Measurements from ENCODE around the gene PPP1R12C.

Gene PPP1R12C

DNA sequence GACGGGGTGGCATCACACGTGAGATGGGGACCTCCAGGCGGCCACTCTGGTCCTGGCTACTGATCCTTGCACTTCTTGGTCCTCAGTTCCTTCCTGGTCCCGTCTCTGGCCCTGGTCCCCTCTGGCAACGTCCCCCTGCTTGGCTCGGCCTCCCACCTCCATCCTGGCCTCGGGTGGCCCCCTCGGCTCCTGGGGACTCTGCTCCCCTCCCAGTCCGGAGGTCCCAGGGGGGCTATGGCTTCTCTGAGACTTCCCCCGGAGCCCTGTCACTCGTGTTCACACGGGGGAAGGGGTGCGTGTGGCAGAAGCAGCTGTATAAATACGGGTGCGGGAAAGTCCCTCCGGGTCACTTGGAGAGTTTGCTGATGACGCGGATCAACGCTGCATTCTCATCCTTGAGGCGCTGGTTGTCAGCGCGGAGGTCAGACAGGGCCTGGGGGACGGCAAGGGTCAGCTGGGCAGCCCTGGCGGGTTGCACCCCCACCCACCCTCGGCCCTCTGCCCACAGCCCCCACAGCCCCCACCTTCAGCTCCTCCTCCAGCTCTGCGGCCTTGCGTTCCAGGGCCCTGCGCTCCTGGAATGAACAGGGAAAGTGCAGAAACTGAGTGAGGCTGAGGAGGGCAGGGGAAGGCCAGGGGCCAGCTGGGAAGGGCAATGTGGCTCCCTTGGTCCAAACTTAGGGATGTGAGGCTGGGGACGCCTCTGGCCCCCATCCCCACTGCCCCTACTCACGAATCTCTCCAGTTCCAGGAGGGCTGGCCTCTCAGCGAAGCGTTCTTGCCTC, 26.1 kb downstream of the PPP1R12C start:
- no peak for DNase-seq (ENCODE audit: low read depth in 2 of 3, low spot score in 2 of 3)

DNA sequence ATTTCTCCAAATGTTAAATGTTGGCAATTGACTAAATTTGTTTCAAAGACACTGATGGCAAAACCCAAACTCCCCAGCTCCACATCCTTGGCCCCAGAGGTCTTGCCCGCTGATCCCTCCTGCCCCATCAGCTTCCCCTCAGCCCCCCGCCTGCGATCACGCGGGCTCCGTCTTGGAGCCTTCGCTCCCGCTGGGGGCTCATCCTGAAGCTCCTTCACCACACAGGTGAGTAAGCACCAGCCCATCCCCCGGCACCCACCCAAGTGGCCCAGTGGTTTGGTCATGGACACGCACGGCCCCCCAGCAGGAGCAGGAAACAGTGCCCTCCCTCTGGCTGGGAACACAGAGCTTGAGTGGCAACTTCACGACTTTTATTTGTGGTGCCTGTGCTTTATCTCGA, 26.9 kb downstream of the PPP1R12C start:
- no peak for DNase-seq (ENCODE audit: low read depth in 2 of 3, low spot score in 2 of 3)

DNA sequence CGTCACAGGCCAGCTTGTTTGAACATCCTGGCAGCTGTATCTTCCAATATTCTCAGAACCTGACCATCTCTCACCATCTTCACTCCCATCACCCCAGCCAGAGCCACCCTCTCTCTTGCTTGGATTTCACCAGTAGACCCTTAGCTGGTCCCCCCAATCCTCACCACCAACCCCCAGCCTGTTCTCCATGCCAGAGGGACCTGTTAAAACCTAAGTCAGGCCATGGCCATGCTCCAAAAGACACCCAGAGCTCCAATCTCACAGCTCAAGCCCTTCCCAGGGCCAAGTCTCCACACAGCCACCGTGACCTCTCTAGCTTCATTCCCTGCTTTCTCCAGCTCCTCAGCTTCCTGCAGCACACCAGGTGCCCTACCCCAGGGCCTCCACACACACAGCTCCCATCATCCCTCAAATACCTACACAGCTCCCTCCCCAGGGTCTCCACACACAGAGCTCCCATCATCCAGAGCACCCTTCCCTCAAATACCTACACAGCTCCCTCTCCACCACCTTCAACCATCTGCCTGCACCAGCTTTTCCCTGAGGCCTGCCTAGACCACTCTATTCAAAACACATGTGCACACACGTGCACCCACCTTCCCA, 28.0 kb downstream of the PPP1R12C start:
- no peak for DNase-seq (ENCODE audit: low read depth in 2 of 3, low spot score in 2 of 3)

DNA sequence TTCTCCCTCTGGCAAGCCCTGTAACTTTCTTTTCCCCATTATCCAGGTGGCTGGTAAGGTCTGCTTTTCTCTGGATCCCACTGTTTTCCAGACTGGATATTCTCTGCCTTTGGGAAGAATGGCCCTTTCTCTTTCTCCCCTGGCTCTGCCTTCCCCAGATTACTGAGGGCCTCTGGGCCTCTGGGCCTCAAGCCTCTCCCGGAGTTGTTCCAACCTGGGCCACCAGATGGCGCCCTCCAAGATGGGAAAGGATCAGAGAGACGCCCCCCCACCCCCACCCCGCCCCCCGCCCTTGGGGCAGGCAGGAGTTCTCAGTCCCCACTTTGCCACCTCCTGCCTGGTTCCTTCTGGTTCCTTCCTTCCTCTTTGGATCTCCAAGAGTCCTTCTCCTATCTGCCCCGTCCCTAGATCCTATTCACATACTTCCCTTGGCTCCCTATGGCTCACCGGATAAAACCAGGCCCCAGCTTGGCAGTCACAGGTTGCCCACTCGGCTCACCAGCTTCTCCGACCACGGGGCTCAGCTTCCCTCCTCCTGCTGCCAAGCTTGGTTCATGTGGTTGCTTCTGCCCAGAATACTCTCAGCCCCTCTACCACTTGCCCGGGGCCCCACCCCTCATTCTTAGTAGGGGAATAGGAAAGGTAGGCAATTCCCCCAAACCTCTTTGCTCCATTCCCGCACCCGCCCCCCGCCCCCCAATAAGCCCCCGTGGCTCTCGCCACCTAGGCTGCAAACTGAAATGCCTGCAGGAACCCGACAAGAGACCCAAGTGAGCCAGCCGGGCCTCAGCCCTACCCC, 28.7 kb downstream of the PPP1R12C start:
- peak; percentile 58 to 81 (median 80) for DNase-seq (ENCODE audit: low read depth in 2 of 3, low spot score in 2 of 3)

DNA sequence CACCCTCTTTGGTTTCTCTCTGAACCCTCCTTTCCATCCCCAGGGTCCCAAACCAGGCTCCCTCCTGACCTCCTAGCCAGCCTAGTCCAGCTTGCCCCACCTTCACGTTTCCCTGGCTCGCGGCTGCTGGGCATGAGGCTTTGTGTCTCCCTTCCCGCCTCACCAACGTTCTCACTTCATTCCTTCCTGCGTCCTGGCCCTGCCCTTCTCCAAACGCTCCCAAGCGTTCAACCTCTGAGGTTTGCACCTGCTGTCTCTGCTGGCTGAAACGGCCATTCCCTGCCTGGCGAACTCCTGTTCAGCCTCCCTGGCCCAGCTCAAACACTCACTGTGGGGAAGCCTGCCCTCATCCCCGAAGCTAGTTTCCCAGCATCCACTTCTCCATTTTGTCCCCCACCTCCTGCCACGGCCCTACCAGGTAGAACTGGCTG, 29.4 kb downstream of the PPP1R12C start:
- DNase-seq (ENCODE audit: low read depth in 2 of 3, low spot score in 2 of 3): no peak

DNA sequence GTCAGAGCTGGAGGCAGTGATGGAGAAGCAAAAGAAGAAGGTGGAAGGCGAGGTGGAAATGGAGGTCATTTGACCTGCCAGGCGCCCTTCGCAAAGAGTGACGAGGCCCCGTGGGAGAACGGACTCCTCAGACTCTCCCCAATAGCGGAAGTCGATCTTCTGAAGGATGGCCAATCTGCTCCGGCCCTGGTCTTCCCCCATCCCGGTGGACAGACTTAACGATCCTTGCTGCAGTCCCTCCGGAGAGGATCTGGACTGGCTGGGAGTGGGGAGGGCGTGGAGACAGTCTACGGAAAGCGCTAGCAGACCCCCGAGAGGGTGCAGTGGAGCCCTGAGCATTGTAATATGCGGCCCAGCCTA, 29.9 kb downstream of the PPP1R12C start:
- no peak for DNase-seq (ENCODE audit: low read depth in 2 of 3, low spot score in 2 of 3)

DNA sequence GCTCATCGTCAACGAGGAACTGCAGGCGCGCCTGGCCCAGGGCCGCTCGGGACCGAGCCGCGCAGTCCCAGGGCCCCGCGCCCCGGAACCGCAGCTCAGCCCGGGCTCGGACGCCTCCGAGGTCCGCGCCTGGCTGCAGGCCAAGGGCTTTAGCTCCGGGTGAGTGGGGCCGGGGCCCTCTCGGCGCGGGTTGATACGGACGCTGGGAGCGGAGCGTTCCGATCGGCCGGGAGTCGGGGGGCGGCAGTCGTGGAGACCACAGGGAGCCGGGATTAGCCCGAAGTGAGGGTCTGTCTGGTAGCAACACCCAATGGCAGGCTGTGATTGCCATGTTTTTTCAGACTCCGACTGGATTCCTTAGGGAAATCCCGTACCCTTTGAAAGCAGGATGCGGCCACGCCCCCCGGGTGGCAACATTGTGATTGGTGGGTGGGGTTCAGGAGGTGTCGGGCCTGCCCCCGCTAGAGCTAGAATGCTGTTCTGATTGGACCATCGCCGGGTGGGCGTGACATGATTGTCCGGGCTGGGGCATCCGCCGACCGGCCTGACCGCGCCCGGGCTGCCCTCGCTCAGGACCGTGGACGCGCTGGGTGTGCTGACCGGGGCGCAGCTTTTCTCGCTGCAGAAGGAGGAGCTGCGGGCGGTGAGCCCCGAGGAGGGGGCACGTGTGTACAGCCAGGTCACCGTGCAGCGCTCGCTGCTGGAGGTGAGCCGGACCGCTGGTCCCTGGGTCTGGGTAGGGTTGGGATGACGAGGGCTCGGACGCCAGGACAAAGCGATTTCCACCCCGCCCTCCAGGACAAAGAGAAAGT, 30.5 kb downstream of the PPP1R12C start:
- DNase-seq (ENCODE audit: low read depth in 2 of 3, low spot score in 2 of 3): no peak

DNA sequence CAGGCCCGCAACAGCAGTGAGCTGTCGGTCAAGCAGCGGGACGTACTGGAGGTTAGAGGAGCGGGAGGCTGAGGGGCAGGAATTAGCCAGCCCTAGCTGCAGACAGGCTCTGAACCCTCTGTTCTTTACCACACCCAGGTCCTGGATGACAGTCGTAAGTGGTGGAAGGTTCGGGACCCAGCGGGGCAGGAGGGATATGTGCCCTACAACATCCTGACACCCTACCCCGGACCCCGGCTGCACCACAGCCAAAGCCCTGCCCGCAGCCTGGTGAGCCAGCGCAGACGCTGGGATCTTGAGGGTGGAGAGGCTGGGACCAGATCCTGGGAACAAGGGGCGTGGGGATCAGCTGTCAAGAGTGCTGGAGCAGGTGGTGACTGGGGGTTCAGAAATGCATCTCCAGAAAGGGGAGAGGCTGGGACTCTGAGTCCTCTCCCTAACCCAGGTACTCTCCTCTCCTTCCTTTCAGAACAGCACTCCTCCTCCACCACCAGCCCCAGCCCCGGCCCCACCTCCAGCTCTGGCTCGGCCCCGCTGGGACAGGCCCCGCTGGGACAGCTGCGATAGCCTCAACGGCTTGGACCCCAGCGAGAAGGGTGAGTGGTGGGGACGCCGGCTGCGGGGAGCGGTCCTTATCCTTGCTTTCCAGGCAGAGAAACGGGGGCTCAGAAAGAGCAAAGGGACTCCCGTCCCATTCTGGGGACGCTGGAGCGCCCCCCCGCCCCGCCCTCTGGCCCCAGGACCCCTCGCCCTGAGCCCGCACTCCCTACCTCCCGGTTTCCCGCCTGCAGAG, 31.3 kb downstream of the PPP1R12C start:
- DNase-seq (ENCODE audit: low read depth in 2 of 3, low spot score in 2 of 3): no peak

DNA sequence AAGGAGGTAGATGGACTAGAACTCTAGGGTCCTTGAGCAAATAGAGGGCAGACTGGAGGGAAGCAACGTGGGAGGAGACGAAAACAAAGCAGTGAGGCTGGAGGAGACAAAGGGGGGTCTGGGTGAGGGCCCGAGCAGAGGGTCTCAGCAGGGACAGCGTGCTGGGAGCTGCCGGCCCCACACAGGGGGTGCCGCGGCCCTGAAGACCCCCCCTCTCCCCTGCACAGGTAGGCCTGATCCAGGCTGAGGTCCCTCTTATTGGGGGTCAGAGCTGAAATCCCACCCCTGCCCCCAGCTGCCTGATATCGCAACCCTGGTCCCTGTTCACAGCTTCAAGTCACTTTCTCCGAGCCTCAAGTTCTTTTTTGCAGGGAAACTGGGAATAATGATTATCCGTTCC, 33.0 kb downstream of the PPP1R12C start:
- no peak for DNase-seq (ENCODE audit: low read depth in 2 of 3, low spot score in 2 of 3)

DNA sequence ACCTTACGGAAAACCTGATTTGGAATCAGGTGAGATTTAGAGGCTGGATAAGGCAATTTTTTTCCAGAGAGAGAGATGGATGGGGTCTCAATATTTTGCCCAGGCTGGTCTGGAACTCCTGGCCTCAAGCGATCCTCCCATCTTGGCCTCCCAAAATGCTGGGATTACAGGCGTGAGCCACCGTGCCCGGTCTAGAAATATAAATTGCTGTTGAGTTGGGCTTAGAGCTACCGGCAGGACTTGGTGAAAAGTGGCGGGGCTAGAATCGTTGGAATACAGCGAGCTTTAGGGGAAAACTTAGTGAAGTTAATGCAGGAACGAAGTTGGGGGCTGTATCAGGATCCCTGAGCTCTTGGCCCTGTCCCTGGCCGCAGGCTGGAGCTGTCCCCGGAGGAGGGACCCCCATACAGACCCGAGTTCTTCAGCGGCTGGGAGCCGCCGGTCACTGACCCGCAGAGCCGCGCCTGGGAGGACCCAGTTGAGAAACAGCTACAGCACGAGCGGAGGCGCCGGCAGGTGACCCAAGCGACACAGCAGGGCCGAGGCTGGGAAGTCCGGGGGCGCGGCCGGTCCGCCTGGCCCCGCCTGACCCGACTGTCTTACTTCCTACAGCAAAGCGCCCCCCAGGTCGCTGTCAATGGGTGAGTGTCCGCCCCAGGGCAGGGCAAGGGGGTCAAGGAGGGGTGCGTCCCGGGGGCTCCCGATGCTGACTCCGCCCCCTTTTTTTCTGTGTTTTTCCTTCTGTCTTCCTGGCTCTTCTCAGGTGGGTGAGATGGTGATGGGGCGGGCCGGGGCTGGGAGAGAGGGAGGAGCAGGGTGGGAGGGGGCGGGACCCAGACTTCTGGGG, 34.2 kb downstream of the PPP1R12C start:
- no peak for DNase-seq (ENCODE audit: low read depth in 2 of 3, low spot score in 2 of 3)

DNA sequence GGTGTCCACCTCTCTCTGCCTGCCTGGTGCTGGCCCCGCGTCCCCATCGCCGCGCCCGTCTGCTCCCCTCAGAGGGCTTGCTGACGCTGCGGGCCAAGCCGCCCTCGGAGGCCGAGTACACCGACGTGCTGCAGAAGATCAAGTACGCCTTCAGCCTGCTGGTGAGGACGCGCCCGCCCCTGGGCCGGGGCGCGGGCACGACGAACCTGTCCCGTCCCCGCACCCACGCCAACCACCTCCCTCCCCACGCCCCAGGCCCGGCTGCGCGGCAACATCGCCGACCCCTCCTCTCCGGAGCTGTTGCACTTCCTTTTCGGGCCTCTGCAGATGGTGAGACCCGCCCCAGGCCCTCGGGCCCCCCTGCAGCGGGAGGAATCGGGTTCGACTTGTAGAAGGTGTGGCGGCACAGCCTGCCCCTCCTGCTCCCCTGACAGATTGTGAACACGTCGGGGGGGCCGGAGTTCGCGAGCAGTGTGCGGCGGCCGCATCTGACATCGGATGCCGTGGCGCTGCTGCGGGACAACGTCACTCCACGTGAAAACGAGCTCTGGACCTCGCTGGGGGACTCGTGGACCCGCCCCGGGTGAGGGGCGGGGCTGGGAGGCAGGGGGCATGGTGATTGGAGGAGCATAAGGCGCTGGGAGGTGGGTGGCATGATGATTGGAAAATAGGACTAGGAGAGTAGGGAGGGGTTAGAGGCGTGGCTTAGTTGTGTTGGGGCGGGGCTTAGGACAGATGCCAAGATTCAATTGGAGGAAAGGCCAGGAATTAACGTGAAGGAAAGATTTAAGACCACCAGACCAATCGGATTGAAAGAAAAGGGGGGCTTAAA, 35.2 kb downstream of the PPP1R12C start:
- no peak for DNase-seq (ENCODE audit: low read depth in 2 of 3, low spot score in 2 of 3)

DNA sequence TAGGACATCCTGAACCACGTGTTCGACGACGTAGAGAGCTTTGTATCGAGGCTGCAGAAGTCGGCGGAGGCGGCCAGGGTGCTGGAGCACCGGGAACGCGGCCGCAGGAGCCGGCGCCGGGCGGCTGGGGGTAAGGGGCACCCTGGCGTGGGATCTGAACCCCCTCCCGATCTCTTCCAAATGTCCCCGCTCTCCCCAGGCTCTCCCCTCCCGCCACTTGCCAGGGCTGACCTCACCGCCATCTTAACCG, 35.7 kb downstream of the PPP1R12C start:
- no peak for DNase-seq (ENCODE audit: low read depth in 2 of 3, low spot score in 2 of 3)

DNA sequence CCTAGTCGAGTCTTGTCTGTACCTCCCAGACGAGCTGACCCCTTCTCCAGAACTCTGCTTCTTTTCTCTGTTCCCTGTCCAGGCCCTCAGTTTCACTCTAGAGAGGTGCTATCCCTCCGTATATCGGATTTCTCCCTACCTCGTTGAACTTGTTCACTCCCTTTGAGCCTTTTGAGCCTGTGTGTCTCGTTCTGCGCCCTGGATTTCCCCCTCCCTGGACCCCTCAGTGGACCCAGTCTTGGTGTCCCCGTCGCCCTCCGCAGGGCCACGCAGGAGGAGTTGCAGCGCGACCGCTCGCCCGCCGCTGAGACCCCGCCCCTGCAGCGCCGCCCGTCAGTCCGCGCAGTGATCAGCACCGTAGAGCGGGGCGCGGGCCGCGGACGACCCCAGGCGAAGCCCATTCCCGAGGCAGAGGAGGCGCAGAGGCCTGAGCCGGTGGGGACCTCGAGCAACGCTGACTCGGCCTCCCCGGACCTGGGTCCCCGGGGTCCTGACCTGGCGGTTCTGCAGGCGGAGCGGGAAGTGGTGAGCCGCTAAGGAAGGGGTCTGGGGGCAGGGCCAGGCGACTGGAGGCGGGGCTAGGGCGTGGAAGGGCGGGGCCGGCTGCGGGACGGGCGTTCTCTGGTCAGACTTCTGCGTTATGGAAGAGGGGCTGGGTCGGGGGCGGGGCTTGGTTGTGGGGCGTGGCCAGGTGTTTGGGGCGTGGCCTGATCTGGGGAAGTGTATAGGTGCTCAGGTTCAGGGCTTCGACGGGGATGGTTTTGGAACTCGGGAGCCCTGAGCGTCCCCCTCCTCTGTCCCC, 36.3 kb downstream of the PPP1R12C start:
- DNase-seq (ENCODE audit: low read depth in 2 of 3, low spot score in 2 of 3): peak; percentile 73 to 89 (median 84)

DNA sequence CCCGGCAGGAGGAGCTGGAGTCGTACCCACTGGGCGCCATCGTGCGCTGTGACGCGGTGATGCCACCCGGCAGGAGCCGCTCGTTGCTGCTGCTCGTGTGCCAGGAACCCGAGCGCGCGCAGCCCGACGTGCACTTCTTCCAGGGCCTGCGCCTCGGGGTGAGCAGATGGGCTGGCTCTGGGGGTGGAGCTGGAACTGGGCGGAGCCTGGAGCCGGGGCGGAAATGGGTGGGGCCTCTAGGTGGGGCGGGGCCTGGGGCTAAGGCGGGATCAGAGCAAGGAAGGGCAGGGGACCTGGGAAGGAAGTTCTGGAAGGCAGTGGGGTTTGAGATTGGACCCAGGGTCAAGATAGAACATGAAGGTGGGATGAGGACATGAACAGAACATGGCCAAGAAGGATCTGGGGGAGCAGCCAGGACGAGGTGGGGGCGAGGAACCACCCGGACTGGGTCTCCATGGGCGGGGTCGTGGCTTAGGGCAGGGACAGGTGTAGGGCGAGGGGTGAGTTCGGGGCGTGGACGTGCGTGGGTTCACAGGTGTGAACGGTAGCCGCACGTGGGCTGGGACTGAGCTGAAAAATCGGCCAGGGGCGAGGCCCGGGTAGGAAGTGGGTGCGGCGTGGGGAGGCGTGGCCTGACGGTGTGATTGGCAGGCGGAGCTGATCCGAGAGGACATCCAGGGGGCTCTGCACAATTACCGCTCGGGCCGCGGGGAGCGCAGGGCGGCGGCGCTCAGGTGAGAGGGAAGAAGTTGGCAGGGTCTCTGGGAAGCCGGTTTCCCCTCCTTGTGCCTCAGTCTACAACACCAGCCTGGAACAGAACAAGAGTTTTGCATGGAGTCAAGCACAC, 37.1 kb downstream of the PPP1R12C start:
- DNase-seq (ENCODE audit: low read depth in 2 of 3, low spot score in 2 of 3): peak in 1 of 3 experiments; percentile 50

DNA sequence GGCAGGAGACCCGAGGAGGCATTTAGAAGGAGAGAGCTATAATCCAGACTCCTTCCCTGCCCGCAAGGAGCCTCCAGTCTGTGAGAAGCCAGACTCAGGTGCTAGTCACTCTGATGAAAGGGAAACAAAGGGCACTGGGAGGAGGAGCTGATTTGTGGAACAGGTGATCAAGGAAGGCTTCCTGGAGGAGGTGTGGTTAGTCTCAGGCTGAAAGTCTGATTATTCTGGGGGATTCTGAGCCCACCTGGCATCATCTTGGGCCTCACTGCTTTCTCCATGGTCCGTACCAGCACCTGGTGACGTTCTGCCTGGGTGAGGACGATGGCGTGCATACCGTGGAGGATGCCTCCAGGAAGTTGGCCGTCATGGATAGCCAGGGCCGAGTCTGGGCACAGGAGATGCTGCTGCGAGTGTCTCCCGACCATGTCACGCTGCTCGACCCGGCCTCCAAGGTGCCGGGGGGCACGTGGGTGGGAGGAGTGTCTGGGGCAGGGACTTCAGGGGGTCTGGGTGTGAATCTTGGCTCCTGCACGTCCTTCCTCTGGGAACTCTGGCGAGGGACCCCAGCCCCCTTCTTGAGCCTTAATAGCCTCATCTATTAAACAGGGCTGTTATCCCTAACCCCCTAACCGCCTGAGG, 37.9 kb downstream of the PPP1R12C start:
- no peak for DNase-seq (ENCODE audit: low read depth in 2 of 3, low spot score in 2 of 3)

DNA sequence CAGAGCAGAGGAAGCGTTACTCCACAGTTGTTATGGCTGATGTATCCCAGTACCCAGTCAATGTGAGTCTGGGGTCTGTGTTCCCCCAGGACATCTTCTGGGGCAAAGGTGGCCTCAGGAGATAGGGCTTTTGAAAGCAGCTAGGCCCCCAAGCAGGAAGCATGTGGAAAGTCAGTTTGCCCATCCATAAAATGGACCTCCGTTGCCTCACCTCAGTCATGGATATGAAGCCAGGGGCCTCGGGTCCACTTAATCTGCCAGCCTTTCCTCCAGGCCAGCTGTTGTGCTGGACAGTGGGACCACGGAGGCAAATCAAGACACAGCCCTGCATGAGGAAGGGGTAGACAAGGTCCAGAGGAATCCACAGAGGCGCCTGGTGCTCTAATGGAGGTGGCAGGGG, 38.4 kb downstream of the PPP1R12C start:
- no peak for DNase-seq (ENCODE audit: low read depth in 2 of 3, low spot score in 2 of 3)

DNA sequence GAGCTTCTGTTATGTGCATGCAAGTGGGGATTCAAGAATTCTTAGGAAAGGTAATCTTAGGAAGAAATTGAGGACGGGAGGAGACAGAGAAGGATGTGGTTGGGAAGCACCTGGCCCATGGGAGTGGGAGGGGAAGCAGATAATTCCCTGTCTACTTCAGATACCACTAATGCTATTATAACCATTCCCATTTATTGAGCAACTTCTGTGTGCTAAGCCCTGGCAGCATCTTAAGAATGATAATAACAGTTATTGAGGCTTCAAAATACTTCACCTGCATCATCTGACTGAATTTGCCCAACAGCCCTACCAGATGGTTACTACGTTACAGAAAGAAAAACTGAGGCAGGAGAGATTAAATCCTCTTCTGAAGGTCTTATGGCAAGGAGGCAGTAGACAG, 40.3 kb downstream of the PPP1R12C start:
- no peak for DNase-seq (ENCODE audit: low read depth in 2 of 3, low spot score in 2 of 3)
